ENCODE measurements around the gene VPS13D. TPM values are rescaled to one million over a fixed set of nuclear protein-coding genes. Genes with fewer than 3 reads are reported as not detected.

VPS13D gene
- total and polyA plus RNA-seq, 10 of the 15 experiments (the other 5 are each of a cell fraction or from before 2014, with no cell fraction given), result 1.4 to 16.9 (median 8.5) TPM

GRCh38 chr1:12186679-12186985 lies 43.2 kb upstream of the VPS13D start (continued):
- TF ChIP-seq, protein P1, sequence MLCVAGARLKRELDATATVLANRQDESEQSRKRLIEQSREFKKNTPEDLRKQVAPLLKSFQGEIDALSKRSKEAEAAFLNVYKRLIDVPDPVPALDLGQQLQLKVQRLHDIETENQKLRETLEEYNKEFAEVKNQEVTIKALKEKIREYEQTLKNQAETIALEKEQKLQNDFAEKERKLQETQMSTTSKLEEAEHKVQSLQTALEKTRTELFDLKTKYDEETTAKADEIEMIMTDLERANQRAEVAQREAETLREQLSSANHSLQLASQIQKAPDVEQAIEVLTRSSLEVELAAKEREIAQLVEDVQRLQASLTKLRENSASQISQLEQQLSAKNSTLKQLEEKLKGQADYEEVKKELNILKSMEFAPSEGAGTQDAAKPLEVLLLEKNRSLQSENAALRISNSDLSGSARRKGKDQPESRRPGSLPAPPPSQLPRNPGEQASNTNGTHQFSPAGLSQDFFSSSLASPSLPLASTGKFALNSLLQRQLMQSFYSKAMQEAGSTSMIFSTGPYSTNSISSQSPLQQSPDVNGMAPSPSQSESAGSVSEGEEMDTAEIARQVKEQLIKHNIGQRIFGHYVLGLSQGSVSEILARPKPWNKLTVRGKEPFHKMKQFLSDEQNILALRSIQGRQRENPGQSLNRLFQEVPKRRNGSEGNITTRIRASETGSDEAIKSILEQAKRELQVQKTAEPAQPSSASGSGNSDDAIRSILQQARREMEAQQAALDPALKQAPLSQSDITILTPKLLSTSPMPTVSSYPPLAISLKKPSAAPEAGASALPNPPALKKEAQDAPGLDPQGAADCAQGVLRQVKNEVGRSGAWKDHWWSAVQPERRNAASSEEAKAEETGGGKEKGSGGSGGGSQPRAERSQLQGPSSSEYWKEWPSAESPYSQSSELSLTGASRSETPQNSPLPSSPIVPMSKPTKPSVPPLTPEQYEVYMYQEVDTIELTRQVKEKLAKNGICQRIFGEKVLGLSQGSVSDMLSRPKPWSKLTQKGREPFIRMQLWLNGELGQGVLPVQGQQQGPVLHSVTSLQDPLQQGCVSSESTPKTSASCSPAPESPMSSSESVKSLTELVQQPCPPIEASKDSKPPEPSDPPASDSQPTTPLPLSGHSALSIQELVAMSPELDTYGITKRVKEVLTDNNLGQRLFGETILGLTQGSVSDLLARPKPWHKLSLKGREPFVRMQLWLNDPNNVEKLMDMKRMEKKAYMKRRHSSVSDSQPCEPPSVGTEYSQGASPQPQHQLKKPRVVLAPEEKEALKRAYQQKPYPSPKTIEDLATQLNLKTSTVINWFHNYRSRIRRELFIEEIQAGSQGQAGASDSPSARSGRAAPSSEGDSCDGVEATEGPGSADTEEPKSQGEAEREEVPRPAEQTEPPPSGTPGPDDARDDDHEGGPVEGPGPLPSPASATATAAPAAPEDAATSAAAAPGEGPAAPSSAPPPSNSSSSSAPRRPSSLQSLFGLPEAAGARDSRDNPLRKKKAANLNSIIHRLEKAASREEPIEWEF (IDR thresholded peaks at IDR 0.05; ENCODE audit: insufficient replicate concordance, low read depth, low read length), result no peak

GRCh38 chr1:12188115-12188514 lies 41.7 kb upstream of the VPS13D start:
- Histone ChIP-seq H3K79me2 (ENCODE audit: control insufficient read depth, insufficient read depth, low read length) (peaks cover 33% of the 10 kb centered on the region), H3K9me3 (replicated peaks; ENCODE audit: control insufficient read depth, insufficient read depth, low read length) (no peaks in the 10 kb centered on the region), H3K4me3 (no peak overlapping the region), H2AFZ (ENCODE audit: control insufficient read depth, low read depth, low read length) (no peak overlapping the region), H3K4me1 (ENCODE audit: control insufficient read depth, insufficient read depth, low read length) (peaks cover 9% of the 10 kb centered on the region), H3K36me3 (ENCODE audit: control insufficient read depth in 2 of 2, insufficient read depth in 2 of 2, low read length in 1 of 2) (peaks cover 9 to 26% of the 10 kb centered on the region in 2 experiments; a peak in 3 of 4 replicates), H4K20me1 (ENCODE audit: control insufficient read depth, insufficient read depth) (peaks cover 9% of the 10 kb centered on the region; the same call in 1 of the 2 replicates), H3K27ac (ENCODE audit: control insufficient read depth, insufficient read depth) (no peak overlapping the region), H3K27me3 (replicated peaks in 1 of 2; ENCODE audit: control insufficient read depth in 2 of 2, insufficient read depth in 2 of 2, low read length in 1 of 2) (no peaks in the 10 kb centered on the region), H3K4me2 (ENCODE audit: control insufficient read depth, insufficient read depth) (no peak overlapping the region), H3K9ac (ENCODE audit: control insufficient read depth, insufficient read depth, low read length) (no peak overlapping the region)
- no peak for DNase-seq (ENCODE audit: low read depth, low spot score)
- no peak for ATAC-seq
- intact Hi-C loops (cut with micrococcal nuclease; ENCODE audit: unreplicated experiment) (no loop called here), in situ Hi-C loops (cut with MboI) (no loop called here)
- RAD21 ChIA-PET (ENCODE audit: unreplicated experiment), result interaction anchor here (1.1 kb wide), 1 partner anchor 14 kb away, joined by 4 read pairs; no protein-coding TSS in a partner anchor
- POLR2A ChIA-PET, result no interaction called here
- BruUV-seq (replicated peaks), result no TSS peak
- CTCF ChIA-PET, result interaction anchor here (1.9 kb wide), 1 partner anchor 63 kb away, joined by 8 read pairs; no protein-coding TSS in a partner anchor
- FAIRE-seq, result no peak
- 89% methylated on average over 3 of the region's 3 CpGs for WGBS (ENCODE audit: insufficient coverage, insufficient replicate concordance, low lambda C conversion rate, missing lambda C conversion rate)
- SMC1A ChIA-PET (ENCODE audit: uncharacterized antibody, unreplicated experiment), result interaction anchor here (1.4 to 1.5 kb wide), 2 partner anchors 20 to 63 kb away, joined by 3 to 6 read pairs; no protein-coding TSS in a partner anchor
- TF ChIP-seq, protein P2, sequence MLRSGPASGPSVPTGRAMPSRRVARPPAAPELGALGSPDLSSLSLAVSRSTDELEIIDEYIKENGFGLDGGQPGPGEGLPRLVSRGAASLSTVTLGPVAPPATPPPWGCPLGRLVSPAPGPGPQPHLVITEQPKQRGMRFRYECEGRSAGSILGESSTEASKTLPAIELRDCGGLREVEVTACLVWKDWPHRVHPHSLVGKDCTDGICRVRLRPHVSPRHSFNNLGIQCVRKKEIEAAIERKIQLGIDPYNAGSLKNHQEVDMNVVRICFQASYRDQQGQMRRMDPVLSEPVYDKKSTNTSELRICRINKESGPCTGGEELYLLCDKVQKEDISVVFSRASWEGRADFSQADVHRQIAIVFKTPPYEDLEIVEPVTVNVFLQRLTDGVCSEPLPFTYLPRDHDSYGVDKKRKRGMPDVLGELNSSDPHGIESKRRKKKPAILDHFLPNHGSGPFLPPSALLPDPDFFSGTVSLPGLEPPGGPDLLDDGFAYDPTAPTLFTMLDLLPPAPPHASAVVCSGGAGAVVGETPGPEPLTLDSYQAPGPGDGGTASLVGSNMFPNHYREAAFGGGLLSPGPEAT (IDR thresholded peaks at IDR 0.05; ENCODE audit: low read depth), result no peak
- TF ChIP-seq SIX5 (IDR thresholded peaks at IDR 0.05; ENCODE audit: low read depth, low read length, severe bottlenecking), result no peak
- TF ChIP-seq, protein P3, sequence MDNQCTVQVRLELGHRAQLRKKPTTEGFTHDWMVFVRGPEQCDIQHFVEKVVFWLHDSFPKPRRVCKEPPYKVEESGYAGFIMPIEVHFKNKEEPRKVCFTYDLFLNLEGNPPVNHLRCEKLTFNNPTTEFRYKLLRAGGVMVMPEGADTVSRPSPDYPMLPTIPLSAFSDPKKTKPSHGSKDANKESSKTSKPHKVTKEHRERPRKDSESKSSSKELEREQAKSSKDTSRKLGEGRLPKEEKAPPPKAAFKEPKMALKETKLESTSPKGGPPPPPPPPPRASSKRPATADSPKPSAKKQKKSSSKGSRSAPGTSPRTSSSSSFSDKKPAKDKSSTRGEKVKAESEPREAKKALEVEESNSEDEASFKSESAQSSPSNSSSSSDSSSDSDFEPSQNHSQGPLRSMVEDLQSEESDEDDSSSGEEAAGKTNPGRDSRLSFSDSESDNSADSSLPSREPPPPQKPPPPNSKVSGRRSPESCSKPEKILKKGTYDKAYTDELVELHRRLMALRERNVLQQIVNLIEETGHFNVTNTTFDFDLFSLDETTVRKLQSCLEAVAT (IDR thresholded peaks at IDR 0.05), result no peak
- TF ChIP-seq HCFC1 (IDR thresholded peaks at IDR 0.05; ENCODE audit: low read length), result no peak
- no peak for TF ChIP-seq SIN3A (IDR thresholded peaks at IDR 0.05; ENCODE audit: low read depth, low read length)
- TF ChIP-seq PML (IDR thresholded peaks at IDR 0.05; ENCODE audit: low read length), result no peak
- TF ChIP-seq CHD2 (IDR thresholded peaks at IDR 0.05; ENCODE audit: borderline replicate concordance, low read depth, low read length), result no peak
- TF ChIP-seq BCL3 (IDR thresholded peaks at IDR 0.05; ENCODE audit: borderline replicate concordance, insufficient read depth, low read depth, low read length, poor library complexity, severe bottlenecking), result no peak
